Kasumi-1 (cell line): Measurements from ENCODE around the gene HOXA1.

Experiments used
- DNase-seq, 2 experiments: peaks; one replicate each; lab custom pipeline; 2025; lab: John Stamatoyannopoulos, UW

The HOXA1 gene

DNA sequence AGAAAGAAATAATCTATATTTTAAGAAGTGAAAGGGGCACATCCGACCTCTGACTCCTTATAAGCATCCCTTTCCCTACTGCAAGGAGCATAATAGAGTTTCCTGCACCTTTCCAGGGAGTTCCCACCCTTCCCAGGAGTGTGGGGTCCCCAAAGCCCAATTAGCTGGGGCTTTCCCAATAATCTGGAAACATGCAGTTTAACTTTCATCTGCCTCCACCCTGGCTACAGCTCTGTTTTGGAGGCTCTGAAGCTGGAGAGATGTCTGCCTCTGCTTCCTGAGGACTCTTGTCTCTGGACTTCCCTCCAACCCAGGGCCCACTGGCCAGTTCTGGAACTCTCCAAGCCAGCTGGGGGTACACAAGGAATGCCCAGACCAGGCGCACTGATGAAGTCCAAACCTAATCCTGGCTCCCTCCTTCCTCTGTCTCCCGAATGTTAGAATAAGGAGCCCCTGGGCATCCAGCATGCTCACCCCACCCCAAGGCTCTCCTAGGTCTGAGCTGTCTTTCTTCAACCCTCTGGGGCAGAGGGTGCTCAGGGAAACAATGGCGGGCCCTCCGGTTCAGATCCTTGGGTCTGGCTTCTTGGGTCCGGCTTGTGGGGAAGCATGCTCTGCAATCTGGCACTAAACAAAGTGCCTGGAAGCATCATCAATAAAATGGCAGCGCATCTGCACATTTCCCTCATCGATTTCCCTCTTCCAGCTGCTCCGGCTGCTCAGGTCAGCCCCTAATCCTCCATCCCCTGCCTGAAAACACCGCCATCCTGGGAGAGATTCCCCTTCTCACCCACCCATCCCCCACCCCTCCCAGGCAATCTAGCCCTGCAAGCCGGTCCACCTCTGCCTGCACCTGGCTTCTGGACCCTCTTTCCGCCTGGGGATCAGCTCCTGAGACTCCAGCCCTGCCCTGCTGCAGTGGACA, 21.4 kb upstream of the HOXA1 start:
- no peak for DNase-seq

DNA sequence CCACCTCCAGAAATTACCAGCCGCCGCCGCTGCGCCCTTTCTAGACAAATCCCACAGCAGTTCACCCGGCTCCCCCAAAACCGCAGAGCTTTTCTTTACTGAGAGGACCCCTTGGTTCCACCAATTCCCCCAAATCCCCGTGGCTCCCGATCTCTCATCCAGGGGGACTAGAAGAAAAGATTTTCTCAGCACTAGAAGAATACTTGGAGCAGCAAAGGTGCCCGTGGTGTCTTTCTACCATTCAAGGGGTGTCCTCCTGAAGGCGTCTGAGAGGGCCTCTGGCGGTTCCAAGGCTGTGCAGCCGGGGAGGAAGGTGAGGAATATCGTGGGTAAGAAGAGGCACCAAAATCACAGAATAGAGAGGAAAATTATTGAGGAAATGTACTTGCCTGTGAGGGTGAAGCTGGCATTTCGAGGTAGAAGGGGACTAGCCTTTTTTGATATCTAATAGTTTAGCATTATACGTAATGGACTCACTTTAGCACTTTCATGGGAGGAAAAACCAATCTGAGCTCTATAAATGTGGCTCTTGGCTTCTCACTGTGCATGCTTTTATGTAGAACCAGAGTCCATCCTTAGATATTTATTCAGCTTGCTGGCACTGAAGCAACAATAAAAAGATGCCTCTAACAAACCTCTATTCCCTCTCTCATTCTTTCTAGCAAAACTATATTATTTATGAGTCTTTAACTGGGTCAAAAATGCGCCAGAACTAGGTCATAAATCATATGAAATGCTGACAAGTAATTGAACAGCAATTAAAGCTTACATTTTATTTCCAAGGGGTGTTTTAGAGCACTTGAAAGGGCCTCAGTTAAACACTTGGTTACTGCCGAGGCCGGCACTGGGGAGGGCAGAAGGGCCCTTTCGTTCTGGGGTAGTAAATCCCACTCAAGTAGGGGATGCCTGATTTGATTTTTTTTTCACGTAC, 20.5 kb upstream of the HOXA1 start:
- no peak for DNase-seq

DNA sequence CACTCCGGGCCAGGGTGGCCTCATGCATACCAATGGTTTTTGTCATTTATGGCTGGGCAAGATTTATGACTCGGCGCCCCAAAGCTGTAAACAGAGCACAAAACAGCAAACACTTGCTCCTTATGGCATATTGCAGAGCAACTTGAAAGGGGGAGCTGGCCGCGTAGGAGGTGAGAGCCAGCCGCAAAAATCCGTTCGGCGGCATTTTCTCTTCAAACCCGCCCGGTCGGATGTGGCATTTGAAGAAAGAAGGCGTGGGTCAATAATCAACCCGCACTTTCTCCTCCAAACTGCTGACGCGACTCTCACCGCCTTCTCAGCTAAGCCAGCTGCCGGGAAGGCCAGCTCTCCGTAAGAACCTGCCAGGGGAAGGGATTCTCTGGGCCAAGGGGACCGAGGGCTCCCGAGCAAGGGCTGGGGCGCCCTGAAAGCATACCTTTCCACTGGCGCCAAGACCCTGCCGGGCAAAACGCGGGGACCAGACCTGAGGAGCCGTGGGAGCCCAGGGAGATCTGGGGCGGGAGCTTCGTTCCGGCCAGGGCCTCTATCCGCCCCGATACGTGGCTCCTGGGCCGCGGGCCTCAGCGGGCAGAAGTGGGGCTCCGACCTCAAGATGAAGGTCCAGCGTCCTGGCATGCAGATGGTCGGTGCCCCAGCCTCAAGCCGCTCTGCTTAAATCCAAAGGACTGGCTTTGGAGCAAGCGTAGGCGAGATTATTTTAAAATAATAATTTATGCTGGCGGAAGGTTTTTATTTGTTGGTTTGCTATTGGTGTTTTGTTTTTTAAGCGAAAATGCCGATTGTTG, 19.6 kb upstream of the HOXA1 start:
- no peak for DNase-seq

DNA sequence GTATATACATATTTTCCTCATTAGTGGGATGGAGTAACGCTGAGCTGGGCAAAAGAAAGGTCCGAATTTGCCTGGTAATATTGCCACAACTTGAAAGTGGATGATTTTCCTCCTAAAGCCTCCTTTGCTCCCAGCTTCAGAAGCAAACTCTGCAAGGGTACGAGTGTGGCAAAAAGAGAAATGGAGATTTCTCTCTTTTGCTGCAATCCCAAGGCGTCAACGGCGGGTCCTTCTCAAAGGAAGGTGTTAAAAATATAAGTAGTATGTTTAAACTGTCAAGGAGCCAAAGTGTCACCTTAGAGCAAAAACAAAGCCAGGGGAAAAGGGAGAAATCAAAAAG, 19.1 kb upstream of the HOXA1 start:
- no peak for DNase-seq

DNA sequence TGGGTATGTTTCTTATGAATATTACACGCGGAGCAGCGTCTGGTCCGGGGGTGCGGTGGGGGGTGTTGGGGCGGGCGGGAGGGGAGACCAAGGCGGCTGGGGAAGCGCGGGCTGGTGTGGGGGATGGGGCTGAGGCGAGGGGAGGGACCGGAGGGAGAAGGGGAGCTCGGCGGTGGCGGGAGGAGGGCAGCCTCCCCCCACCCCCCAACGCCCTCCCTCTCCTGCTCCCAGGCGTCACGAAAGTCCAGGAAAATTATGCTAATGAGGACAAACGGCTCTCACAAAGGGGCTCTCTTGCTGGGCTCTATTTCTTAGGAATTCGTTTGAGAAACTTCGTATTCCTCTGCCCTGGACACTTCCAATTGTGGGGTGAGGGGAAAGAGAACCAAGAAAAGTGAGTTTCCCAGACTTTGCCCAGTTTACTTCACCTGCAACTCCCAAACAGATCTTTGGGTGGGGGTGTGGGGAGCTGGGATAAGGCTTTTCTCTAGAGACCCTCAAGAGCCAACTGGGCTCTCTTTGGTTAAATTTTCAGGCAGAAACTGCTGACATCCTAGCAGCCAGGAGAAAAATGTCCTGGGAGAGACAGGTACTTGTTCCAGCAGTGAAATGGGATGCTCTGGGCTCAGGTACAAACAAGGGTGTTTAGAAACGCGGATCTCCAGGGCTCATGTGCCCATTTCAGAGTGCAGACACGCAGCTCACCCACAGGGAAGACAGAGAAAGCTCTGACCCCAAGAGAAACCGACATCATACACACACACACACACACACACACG, 18.4 kb upstream of the HOXA1 start:
- no peak for DNase-seq

- no peak for DNase-seq
Measured at GRCh38 chr7:27112955-27113949, 17.5 kb upstream of the HOXA1 start.

DNA sequence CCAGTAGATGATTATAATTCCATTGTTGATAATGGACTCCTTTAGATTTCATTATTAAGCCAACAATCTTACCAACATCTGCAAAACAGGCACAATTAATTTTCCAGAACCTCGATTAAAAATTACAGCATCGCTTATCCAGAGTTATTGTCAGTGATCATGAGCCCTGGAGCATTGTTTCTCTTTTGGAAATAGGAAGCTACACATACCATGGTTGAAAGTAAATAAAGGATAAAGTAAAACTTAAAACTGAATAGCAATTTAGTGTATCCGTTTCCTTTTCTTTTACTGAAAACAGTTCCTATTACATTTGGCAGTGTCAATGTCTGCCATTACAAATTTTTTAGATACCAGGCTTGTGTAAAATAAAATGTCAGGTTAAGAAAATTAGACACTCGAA, 16.6 kb upstream of the HOXA1 start:
- DNase-seq = no peak

DNA sequence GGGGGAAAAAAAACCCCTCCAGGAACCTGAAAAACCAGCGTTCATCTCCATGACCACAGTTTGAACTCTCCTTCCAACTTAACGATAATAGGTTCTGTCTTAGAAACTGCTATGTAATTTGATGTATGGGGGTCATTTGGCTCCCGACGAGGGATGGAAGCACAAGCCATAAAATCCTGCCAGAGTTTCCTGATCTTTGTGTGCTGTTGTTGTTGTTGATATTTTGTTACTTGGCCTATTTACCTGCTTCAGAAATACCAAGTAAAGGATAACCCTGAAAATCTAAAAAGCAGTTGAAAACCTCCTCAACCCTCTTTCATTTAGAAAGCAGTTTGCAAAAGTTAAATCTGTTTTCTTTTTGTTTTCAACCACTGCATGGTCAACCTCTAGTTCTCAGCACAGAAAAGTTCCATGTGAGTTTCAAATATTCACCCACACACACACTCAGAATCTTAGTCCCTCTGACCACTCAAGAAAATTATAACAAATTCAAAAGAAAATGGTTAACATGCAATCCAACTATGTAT, 16.0 kb upstream of the HOXA1 start:
- DNase-seq = no peak

DNA sequence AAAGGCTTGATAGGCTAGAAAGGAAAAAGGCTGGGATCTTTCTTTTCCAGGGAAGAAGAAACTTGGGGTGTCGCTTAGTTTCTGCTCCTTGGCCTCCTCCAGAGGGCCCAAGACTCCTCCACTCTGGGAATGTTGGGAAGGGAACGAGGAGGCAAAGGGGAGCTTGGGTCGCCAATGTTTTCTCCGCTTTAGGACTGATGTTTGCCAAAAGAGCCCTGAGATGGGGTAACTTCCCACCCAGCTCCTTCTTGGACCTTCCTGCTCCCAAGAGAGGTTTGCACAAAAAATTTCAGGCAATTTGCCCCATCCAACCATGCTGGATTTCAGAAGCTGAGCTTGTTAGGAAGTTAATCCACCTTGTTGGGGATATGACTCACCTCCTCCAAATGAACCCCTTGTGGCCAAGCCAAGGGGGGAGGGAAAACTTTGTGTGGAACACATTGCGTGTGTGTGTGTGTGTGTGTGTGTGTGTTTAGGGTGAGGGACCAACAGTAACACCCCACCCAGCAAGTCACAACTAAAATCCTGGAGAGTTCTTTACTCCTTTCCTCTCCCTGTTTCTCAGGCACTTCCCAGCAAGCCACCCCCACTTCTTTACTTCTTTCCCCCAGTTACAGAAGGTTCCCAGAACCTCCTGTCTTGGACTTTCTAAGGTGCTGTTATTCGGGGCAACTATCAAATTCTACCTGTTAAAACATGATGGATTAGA, 15.4 kb upstream of the HOXA1 start:
- DNase-seq = no peak

GRCh38 chr7:27110186-27111031, 14.6 kb upstream of the HOXA1 start:
- DNase-seq = no peak

DNA sequence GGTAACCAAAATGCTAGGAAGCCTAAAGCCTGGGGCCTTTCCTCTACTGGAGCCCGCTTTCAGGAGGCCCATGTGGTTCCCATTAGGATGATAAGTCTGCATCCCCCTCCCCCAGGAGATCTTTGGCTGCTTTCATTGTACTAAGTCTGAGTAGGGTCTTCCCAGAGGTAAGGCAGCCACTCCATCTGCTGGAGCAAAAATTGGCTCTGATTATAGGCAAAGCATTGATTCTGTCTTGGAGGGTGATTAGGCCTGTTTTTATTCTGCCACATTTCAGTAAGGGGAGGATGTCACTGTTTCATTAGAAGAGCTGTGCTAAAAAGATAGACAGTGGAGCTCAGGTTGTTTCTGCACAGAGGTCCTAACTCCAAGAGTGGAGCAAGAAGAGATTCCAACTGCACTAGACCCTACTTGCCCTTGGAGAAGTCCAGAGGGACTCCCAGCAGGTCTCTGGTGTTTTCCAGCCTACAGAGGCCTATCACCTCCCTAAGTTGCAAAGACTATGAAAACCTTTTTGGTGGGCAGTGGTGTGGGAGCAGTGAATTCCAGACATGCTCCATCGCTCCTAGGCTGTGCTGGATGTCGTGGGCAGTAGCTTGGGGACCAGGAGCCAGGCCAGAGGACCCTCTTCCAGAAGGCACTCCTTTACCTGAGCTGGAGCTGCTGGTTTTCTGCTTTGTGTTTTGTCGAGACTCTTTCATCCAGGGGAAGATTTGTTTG, 13.8 kb upstream of the HOXA1 start:
- DNase-seq = no peak

DNA sequence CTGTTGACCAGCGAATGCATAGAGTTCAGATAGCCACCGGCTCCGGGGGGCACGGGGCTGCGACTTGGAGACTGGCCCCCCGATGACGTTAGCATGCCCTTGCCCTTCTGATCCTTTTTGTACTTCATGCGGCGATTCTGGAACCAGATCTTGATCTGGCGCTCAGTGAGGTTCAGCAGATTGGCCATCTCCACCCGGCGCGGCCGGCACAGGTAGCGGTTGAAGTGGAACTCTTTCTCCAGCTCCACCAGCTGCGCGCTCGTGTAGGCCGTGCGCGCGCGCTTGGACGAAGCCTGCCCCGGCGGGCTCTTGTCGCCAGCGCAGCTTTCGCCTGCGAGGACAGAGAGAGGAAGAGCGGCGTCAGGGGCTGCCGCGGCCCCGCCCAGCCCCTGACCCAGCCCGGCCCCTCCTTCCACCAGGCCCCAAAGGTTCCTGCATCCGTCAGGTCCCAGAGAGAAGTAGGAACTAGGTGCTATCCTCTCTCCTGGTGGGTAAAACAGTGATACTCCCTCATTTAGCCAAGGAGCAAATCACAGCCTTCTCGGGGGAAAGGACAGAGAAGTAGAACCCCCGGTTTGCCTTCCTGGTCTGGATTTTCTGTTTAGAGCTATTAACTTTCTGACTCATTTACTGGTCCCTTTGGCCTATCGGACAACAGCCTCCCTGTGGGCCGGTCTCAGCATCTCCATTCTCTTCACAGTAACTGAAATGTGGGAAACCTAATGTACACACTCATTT, 12.8 kb upstream of the HOXA1 start:
- DNase-seq = no peak

- no peak for DNase-seq
Measured at GRCh38 chr7:27107391-27108381, 11.9 kb upstream of the HOXA1 start.

DNA sequence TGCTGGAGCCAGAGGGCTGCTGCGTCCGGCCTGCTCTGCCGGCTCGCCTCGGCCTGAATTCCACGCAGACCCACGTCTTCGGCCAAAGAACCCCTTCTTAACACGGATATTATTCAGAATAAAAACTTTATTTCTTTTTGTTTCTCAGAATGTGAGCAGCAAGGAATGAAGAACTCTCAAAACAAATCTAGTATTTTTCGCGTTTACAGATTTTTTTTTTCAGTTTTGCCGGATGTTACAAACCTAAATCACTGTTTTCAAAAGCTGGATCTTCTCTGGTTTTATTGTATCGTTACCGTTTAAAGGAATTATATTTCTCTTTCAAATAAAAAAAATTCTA, 11.1 kb upstream of the HOXA1 start:
- DNase-seq = no peak

DNA sequence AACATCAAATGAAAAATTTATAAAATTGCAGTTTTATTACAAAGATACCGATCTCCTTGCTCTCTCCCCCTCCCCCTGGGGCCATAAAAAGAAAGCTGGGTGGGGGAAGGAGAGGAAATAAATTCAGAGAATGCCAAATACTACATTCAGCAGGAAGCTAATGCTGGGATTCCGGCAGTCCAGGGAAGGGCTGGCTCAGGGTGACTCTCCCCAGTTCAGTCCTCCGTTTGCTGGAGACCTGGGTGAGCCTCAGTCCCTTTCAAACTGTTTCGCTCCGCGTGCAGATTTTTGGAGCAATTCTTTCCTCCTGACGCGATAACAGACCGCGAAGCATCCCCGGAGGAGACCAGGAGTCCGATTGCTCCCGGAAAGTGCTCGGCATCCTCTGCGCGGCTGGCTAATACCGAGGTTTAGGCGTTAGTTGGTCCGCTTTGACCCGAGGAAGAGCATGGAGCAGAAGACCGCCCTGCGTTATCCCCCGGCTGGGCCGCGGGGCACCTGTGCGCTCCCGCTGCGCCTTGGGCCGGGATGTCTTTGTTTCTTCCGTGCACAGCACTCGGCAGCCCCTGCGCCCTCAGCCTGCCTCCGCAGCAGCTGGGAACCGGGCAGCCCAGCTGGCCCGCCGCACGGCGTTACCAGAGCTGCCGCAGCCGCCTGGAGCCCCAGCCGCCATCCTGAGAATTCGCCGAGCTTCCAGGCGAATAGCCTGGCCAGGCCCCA, 10.5 kb upstream of the HOXA1 start:
- DNase-seq = no peak
